HepG2 (cell line): Measurements from ENCODE around the gene C6orf136. TPM values are rescaled to one million over a fixed set of nuclear protein-coding genes. Genes with fewer than 3 reads are reported as not detected.
A peak's percentile ranks its signal among the peaks of the same experiment; 100 is the strongest.

Experiments
- BORCS8-MEF2B ChIP-seq: sonication (generic); formaldehyde crosslinking; IDR thresholded peaks from 2 replicates; pipeline ENCODE4 v1.8.0; 2022; ENCODE audit warnings: mild to moderate bottlenecking, missing genetic modification reagents
- DR1 ChIP-seq: sonication (generic); formaldehyde crosslinking; IDR thresholded peaks from 2 replicates; pipeline ENCODE4 v1.8.0; 2021; ENCODE audit warnings: mild to moderate bottlenecking, missing genetic modification reagents, inconsistent platforms
- EEA1 ChIP-seq: sonication (generic); formaldehyde crosslinking; IDR thresholded peaks from 2 replicates; pipeline ENCODE4 v1.5.1; 2020; ENCODE audit warnings: mild to moderate bottlenecking, missing genetic modification reagents, borderline replicate concordance
- ELK4 ChIP-seq: sonication (generic); formaldehyde crosslinking; IDR thresholded peaks from 2 replicates; pipeline ENCODE4 v1.9.0; 2021; ENCODE audit warnings: missing genetic modification reagents, borderline replicate concordance
- KDM2A ChIP-seq: sonication (generic); formaldehyde crosslinking; IDR thresholded peaks from 2 replicates; pipeline ENCODE4 v1.4.0; 2020; ENCODE audit warnings: low read depth, missing genetic modification reagents, borderline replicate concordance
- NFRKB ChIP-seq: fragments of 450-650 bp; IDR thresholded peaks from 2 replicates; pipeline ENCODE4 v1.6.1; 2017
- SIX1 ChIP-seq: sonication (generic); formaldehyde crosslinking; IDR thresholded peaks from 2 replicates; pipeline ENCODE4 v1.4.0; 2020; ENCODE audit warnings: missing genetic modification reagents, borderline replicate concordance
- SNAPC4 ChIP-seq: sonication (generic); formaldehyde crosslinking; IDR thresholded peaks from 2 replicates; pipeline ENCODE4 v1.4.0; 2020; ENCODE audit warnings: mild to moderate bottlenecking, missing genetic modification reagents
- THAP9 ChIP-seq: sonication (generic); formaldehyde crosslinking; IDR thresholded peaks from 2 replicates; pipeline ENCODE4; 2020; ENCODE audit warnings: missing genetic modification reagents, mild to moderate bottlenecking, borderline replicate concordance
- TRIM24 ChIP-seq: sonication (generic); formaldehyde crosslinking; IDR thresholded peaks from 2 replicates; pipeline ENCODE4 v1.8.0; 2022; ENCODE audit warnings: mild to moderate bottlenecking, missing genetic modification reagents
- ZFP37 ChIP-seq: sonication (generic); formaldehyde crosslinking; IDR thresholded peaks from 2 replicates; pipeline ENCODE4 v1.4.0; 2020; ENCODE audit warnings: missing genetic modification reagents, borderline replicate concordance
- ZNF230 ChIP-seq: sonication (generic); formaldehyde crosslinking; IDR thresholded peaks from 2 replicates; pipeline ENCODE4 v1.4.0; 2020; ENCODE audit warnings: mild to moderate bottlenecking, missing genetic modification reagents
- ZNF235 ChIP-seq: sonication (generic); formaldehyde crosslinking; IDR thresholded peaks from 2 replicates; pipeline ENCODE4 v1.8.1; 2023; ENCODE audit warnings: mild to moderate bottlenecking, missing genetic modification reagents, borderline replicate concordance
- ZNF382 ChIP-seq: sonication (generic); formaldehyde crosslinking; IDR thresholded peaks from 2 replicates; pipeline ENCODE4 v1.5.0; 2020; ENCODE audit warnings: missing genetic modification reagents, mild to moderate bottlenecking, borderline replicate concordance
- ZNF512 ChIP-seq: sonication (generic); formaldehyde crosslinking; IDR thresholded peaks from 2 replicates; pipeline ENCODE4 v1.4.0; 2020; ENCODE audit warnings: mild to moderate bottlenecking, missing genetic modification reagents
- ZNF550 ChIP-seq: sonication (generic); formaldehyde crosslinking; IDR thresholded peaks from 2 replicates; pipeline ENCODE4 v1.4.0; 2020; ENCODE audit warnings: mild to moderate bottlenecking, missing genetic modification reagents, borderline replicate concordance
- ZNF883 ChIP-seq: sonication (generic); formaldehyde crosslinking; IDR thresholded peaks from 2 replicates; pipeline ENCODE4 v1.5.1; 2020; ENCODE audit warnings: mild to moderate bottlenecking, missing genetic modification reagents; ENCODE audit errors: not compliant biosample characterization
- ZSCAN31 ChIP-seq: sonication (generic); formaldehyde crosslinking; IDR thresholded peaks from 2 replicates; pipeline ENCODE4 v1.5.0; 2020; ENCODE audit warnings: low read depth, mild to moderate bottlenecking, missing genetic modification reagents
- polyA plus RNA-seq, 8 experiments: library from polyadenylated mRNA; depleted of rRNA in 3 of 8; stranded (reverse) in 7 of 8; unstranded in 1 of 8; fragments of >200 nt; fragmentation: Illumina TruSeq in 4 of 8; extraction: Trizol in 4 of 8; gene quantifications; 2 replicates each; pipeline versions ENCODE4 v1.2.1 to v1.2.3, GENCODE V29; 2011 to 2016; ENCODE audit warnings: low read depth in 4 of 8, missing spikeins in 1 of 8, mixed read lengths in 1 of 8; ENCODE audit not compliant: insufficient read depth in 1 of 8
- total RNA-seq, 5 experiments: library from RNA; depleted of rRNA; stranded (reverse); fragments of >200 nt; fragmentation: Illumina TruSeq; extraction: Trizol; gene quantifications; 2 replicates each; pipeline ENCODE4 v1.2.3, GENCODE V29; 2016; ENCODE audit warnings: low read depth in 1 of 5

The C6orf136 gene
- total and polyA plus RNA-seq, 2 of the 13 experiments (the other 11 are each of a cell fraction or from before 2014, with no cell fraction given): 12.0 to 26.2 TPM

- TF ChIP-seq ZNF512 (CRISPR knock-in tag) (no peak), TRIM24 (CRISPR knock-in tag) (no peak), ZSCAN31 (peak; percentile 86; the same call in 1 of the 2 replicates), DR1 (CRISPR knock-in tag) (peak; percentile 88), ZNF235 (peak; percentile 73), ZNF550 (CRISPR knock-in tag) (no peak), SNAPC4 (0 out of 2 replicates have a peak, but pooled peaks have one; percentile 68), ZNF883 (CRISPR knock-in tag) (no peak), SIX1 (peak; percentile 33), NFRKB (peak; percentile 99), EEA1 (CRISPR knock-in tag) (no peak; the same call in 1 of the 2 replicates), ZNF382 (CRISPR knock-in tag) (no peak), THAP9 (peak; percentile 100), BORCS8-MEF2B (peak; percentile 29), KDM2A (peak; percentile 71), ELK4 (CRISPR knock-in tag) (no peak), ZNF230 (no peak; the same call in 1 of the 2 replicates), ZFP37 (CRISPR knock-in tag) (no peak)
Measured at GRCh38 chr6:30616811-30617564, 29.9 kb upstream of the C6orf136 start, which contains the start of gene PPP1R10 (continued).
